Body of pancreas (tissue), 4 donors: ENCODE results near the gene SPOCK1.

Source experiments
- CTCF ChIP-seq, 7 experiments: fragments of 450-650 bp in 4 of 7; fragments of 200-600 bp in 3 of 7; sonication (generic) in 3 of 7; IDR thresholded peaks; one replicate each; pipeline ENCODE4 v1.5.1; 2016 to 2019; ENCODE audit warnings: antibody characterized with exemption in 7 of 7
- POLR2A ChIP-seq, 3 donors: fragments of 450-650 bp; IDR thresholded peaks; one replicate each; pipeline ENCODE4 v1.6.1; 2016; ENCODE audit warnings: antibody characterized with exemption in 3 of 3, mild to moderate bottlenecking in 2 of 3

- TF ChIP-seq POLR2A (IDR thresholded peaks at IDR 0.05) = no peak
- TF ChIP-seq CTCF (IDR thresholded peaks at IDR 0.05) = no peak
Observed at GRCh38 chr5:137305971-137306602, 193.0 kb downstream of the SPOCK1 start.
